Stimulated activated naive CD8-positive, alpha-beta T cell treated with anti-CD3 and anti-CD28 coated beads, Interleukin-15, Interleukin-2, amounts not matched to agents 100 U/mL and 50 U/mL, for 24 hours (primary cell): ENCODE results near the gene ATXN7L2.

Source experiments
- ATAC-seq: fragments of 150-1000 bp; cut with Tn5 transposase; one replicate; pipeline ENCODE4 v1.10.0; 2021
- DNase-seq: peaks from one replicate; pipeline ENCODE4 v3.0.0; 2021

The ATXN7L2 gene

GRCh38 chr1:109477821-109478220 lies 5.9 kb upstream of the ATXN7L2 start:
- DNase-seq (no peak), ATAC-seq (no peak)

DNA sequence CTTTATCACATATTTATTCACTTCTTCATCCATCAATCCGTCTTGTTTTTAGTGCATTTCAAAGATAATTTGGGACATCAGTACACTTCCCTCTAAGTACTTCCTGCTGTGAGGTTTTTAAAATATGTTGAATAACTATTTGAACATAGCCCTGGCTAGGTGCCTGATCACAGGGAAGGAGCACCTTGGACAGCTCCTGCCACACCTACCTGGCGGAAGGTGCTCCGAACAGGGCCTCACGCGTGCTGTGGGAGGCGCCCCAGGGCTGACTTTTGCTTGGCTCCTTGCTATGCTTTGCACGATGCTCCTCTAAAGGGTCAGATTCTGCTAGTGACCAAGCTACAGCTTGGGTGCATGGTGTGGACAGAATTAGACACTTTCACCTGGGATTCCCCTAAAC lies 4.9 kb upstream of the ATXN7L2 start:
- ATAC-seq = no peak
- no peak for DNase-seq

GRCh38 chr1:109479311-109479710 lies 4.4 kb upstream of the ATXN7L2 start:
- no peak for DNase-seq
- ATAC-seq = no peak

- ATAC-seq (no peak), DNase-seq (no peak)
Measured at GRCh38 chr1:109479901-109480300, 3.8 kb upstream of the ATXN7L2 start.

DNA sequence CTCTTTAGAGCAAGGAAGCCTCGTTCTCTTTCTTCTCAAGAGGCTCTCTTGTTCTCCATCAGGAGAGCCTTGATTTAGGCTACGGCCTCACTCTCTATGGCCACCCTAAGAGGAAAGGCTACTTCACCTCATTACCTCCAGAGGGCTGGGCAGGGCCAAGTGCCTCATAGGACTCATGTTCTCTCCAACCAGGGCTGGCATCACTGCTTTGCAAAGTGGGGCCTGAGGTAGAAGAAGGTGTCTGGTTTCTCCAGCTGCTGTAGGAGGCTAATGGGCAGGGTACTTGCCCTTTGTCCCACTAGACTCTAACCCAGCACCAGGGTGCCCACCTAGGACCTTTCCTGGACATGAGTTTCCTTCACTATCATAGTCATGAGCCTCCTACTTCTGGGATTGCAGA lies 2.1 kb upstream of the ATXN7L2 start:
- DNase-seq (no peak), ATAC-seq (no peak)

DNA sequence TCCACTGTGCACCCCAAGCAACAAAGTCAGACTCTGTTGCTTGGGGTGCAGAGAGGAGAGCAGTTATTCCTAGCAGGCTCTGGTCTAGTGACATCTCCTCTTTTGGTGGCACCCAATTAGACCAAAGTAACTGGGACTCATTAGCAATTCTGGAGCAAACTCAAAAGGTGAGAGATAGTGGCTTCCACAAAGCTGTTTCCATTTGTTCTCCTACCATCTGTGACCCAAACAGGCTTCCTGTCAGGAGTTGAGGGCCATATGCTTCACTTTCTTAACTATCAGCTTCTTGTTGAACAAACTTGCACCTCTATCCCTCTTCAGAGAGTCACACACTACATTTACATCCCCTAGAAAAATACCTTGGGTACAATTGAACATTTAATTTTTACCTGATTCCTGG lies 1.5 kb upstream of the ATXN7L2 start:
- ATAC-seq = no peak
- no peak for DNase-seq

DNA sequence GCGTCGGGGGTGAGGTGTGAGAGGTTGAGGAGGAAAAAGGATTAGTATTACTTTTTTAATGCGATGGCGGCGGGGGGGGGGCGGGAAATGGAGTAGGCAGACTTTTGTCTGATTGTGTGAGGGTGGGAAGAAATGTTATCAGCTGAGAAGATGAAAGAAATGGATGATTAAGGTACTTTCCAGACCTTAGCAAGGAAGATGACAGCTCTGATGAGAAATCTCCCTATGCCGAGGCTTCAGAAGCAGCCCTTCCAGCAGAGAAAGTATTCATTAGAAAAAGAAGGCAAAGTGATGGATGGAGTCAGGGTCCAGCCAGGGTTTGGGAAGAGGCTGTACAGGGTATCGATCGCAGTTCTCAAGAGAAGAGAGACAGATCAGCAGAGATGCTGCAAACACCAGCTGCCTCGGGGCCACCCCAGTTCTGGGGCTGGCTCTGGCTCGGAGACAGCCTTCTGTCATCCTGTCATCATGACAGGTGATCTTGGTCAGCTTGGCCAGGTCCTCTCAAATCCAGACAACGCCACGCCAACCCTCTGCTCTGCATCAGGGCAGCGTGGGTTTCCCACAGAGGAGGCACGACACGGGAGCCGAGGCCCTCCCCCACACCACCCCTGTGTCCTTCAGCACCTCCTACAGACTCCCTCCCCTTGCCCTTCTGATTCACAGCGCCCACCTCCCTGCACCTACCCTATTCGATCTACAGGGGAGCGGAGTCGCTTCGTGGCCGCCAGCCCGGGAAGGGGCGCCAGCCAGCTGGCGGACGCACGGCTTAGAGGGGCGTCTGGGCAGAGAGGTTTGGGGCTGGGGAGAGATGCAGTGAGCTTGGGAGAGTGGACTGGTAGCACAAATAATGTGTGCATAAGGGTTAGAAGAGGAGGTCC lies 674 bp upstream of the ATXN7L2 start:
- peak; percentile 43 for DNase-seq
- peak; percentile 37 for ATAC-seq

- DNase-seq = no peak
- no peak for ATAC-seq
Measured at GRCh38 chr1:109484519-109484975, 842 bp downstream of the ATXN7L2 start.

DNA sequence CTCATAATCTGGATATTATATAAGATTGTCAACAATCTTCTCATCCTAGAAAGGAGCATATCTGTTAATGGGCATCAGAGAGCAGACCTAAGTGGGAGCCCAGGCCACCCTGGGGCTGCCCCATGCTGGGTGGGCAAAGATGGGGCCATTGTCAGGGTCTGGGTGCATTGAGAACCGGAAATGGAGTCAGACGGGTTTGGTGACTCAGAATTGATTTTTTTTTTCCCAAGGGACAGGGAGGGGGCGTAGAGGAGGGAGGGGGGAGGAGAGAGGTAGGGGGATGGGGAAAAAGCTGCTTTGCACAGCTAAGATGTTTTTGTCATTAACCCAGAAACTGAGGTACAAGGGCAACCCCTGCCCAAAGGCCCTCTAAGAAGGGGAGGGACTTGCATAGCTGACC lies 1.3 kb downstream of the ATXN7L2 start:
- ATAC-seq = no peak
- no peak for DNase-seq

DNA sequence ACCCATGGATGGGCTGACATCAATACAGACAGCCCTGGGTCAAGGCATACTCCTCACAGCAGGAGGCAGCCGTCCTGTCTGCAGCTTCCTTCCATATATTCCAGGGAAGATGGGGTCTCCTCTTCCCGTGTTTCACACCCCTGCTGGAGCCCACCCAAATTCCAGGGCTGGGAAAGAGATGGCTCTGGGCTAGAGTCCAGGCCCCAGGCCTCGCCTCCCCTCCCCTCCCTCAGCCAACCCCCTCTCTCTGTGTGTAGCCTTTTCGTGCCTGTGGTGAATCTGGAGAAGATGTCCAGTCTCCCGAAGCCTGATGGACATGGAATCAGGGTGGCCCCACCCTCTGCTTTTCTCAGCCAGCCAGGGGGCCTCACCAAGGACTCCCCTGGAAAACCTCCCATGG lies 3.6 kb downstream of the ATXN7L2 start:
- ATAC-seq (no peak), DNase-seq (no peak)

- ATAC-seq = no peak
- no peak for DNase-seq
Measured at GRCh38 chr1:109488201-109488600, 4.5 kb downstream of the ATXN7L2 start.

DNA sequence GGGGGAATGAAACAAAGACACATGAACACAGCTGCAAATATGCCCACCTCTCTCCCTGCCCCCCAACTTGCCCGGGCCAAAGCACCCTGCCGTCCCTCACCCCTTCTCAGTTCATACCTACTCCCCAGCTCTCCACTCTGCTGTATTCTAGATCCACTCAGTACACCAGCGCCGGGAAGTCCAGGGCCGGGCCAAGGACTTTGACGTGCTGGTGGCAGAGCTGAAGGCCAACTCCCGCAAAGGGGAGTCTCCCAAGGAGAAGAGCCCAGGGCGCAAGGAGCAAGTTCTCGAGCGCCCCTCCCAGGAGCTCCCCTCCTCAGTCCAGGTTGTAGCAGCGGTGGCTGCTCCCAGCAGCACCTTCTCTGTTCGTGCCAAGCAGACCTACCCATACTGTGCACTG lies 5.0 kb downstream of the ATXN7L2 start:
- DNase-seq (no peak), ATAC-seq (no peak)

DNA sequence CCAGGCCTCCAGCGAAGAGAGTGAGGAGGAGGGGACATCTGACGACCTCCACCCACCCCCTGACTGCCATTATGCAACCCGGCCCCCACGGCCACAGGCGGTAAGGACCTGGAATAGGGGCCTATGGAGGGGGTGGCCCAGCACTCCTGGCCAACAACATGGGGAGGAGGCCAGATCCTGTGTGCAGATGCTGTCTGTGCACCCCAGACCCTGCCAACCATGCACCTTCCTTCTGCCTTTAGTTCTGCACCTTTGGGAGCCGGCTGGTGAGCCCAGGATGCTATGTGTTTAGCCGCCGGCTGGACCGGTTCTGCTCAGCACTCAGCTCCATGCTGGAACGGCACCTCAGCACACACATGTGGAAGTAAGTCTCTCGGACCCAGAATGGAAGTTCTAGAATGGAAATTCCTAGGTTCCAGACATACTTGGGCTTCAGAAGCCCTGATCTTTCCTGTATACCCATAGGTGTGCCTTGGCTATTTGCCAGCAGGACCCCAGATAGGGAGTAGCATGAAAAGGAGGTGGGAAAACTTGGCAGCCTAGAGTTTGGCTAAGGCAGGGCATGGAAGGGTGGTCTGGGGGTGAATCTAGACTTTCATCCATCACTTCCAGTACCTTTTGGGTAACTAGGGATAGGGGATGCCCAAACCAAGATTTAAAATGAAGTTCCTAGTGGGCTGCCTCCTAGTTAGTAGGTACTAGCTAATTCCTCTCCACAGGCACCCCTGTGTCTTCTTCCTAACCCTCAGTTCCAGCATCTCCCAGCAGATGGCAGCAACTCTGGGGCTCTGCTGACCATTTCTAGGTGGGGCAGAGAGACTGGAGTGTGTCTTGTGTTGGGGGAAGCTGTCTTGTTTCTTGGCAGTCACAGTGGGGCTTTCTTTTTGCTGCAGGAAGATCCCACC lies 6.6 kb downstream of the ATXN7L2 start:
- DNase-seq (peak; percentile 76), ATAC-seq (peak; percentile 34)

DNA sequence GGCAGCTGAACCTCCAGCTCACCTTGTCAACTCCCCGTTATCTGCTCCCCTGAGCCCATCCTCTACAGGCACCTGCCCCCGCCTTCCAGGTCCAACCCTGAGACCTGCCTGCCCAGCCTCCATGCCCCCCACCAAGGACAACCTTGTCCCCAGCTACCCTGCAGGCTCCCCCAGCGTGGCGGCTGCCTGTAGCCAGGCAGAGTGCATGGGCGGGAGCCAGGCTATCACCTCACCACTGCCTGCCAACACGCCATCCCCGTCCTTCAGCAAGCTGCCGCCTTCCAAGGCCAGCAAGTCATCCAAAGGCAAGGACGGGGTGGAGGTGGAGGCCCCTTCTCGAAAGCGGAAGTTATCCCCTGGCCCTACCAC lies 7.2 kb downstream of the ATXN7L2 start:
- ATAC-seq (no peak), DNase-seq (no peak)

- no peak for ATAC-seq
Measured at GRCh38 chr1:109491372-109491771, 7.7 kb downstream of the ATXN7L2 start.

DNA sequence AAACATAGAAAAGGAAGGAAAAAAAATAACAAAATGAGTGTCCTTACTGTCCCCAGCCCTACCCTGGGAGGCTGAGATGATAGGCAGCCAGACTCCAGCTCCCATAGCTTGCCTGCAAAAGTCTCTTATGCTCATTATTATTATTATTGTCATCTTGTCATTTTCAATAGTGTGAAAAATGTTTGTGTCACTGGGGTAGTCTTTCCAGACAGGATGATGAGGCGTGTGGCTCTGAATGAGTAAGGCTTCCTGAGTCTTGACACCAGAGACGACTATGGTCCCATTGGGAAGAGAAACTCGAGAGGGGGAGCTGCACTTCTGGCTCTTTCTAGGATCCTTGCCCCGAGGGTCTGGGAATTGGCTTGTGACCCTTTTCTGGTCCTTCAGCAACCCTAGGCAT lies 9.1 kb downstream of the ATXN7L2 start:
- no peak for ATAC-seq
- no peak for DNase-seq

More at GRCh38 chr1:109491372-109491771, 7.7 kb downstream of the ATXN7L2 start:
- no peak for DNase-seq

DNA sequence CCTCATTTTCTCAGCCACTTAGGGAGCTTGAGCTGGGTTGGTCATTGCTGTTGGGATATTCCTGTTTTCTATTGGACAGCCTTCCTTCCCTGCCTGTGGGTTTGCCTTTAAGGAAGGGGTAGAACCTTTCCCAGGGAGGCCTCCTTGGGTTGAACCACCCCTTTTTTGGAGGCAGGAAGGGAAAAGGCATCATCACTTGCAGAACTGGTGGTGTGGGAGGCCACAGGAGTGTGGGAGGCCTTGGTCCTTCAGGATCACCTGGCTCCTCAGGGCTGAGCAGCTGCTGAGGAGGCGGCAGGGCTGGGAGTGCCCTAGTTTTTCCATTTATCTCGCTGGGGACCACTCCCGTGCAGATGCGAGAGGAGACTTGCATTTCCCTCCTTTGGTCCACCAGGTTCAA lies 9.5 kb downstream of the ATXN7L2 start:
- DNase-seq (no peak), ATAC-seq (no peak)

GRCh38 chr1:109493805-109494539 lies 10.3 kb downstream of the ATXN7L2 start, which contains the start of gene CYB561D1:
Gene CYB561D1 (plus strand): TSS chr1:109494094. CDS start chr1:109494140, 46 bp downstream.
- DNase-seq (peak; percentile 94), ATAC-seq (peak; percentile 91)

GRCh38 chr1:109495738-109496137 lies 12.0 kb downstream of the ATXN7L2 start:
- DNase-seq (no peak), ATAC-seq (no peak)

GRCh38 chr1:109497449-109498160 lies 13.9 kb downstream of the ATXN7L2 start:
- ATAC-seq (no peak), DNase-seq (no peak)

- ATAC-seq (no peak), DNase-seq (peak; percentile 55)
Measured at GRCh38 chr1:109498161-109498801, 14.6 kb downstream of the ATXN7L2 start.
